Measurements from ENCODE around the gene ZNF619.

DNA sequence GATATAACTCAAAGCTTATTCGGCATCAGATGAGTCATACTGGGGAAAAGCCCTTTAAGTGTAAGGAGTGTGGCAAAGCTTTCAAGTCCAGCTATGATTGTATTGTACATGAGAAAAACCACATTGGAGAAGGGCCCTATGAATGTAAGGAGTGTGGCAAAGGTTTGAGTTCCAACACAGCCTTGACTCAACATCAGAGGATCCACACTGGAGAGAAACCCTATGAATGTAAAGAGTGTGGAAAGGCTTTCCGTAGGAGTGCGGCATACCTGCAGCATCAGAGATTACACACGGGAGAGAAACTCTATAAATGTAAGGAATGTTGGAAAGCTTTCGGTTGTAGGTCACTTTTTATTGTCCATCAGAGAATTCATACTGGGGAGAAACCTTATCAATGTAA, 55.3 kb downstream of the ZNF619 start:
- TF ChIP-seq YY1 (IDR thresholded peaks at IDR 0.05; ENCODE audit: borderline replicate concordance in 1 of 3, control insufficient read depth in 1 of 3, extremely low read depth in 1 of 3, insufficient read depth in 3 of 3, insufficient read length in 1 of 3, insufficient replicate concordance in 2 of 3, low read depth in 1 of 3, low read length in 2 of 3) (no peak), ZSCAN29 (IDR thresholded peaks at IDR 0.05) (no peak), ELF1 (tag; IDR thresholded peaks at IDR 0.05) (no peak), USF2 (CRISPR knock-in tag; IDR thresholded peaks at IDR 0.05) (no peak), CEBPB (tag; IDR thresholded peaks at IDR 0.05) (no peak), SIN3A (IDR thresholded peaks at IDR 0.05; ENCODE audit: borderline replicate concordance in 2 of 2, control insufficient read depth in 1 of 2, low read depth in 2 of 2, low read length in 2 of 2) (no peak), SMAD1 (IDR thresholded peaks at IDR 0.05; ENCODE audit: low read depth, low read length, partially characterized antibody) (no peak), POLR2G (IDR thresholded peaks at IDR 0.05; ENCODE audit: low read depth, low read length) (no peak), ELK3 (CRISPR knock-in tag; IDR thresholded peaks at IDR 0.05) (no peak)
- TF ChIP-seq, protein P1, sequence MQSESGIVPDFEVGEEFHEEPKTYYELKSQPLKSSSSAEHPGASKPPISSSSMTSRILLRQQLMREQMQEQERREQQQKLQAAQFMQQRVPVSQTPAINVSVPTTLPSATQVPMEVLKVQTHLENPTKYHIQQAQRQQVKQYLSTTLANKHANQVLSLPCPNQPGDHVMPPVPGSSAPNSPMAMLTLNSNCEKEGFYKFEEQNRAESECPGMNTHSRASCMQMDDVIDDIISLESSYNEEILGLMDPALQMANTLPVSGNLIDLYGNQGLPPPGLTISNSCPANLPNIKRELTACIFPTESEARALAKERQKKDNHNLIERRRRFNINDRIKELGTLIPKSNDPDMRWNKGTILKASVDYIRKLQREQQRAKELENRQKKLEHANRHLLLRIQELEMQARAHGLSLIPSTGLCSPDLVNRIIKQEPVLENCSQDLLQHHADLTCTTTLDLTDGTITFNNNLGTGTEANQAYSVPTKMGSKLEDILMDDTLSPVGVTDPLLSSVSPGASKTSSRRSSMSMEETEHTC (IDR thresholded peaks at IDR 0.05) = no peak

Data from K562 (cell line).